Nephron progenitor cell (in vitro differentiated cells): Measurements from ENCODE around the gene SYNE2.

Experiments used
- DNase-seq: peaks from one replicate; pipeline ENCODE4 v3.0.0; 2021
- H3K27ac Mint-ChIP-seq: 2 replicates; pipeline ENCODE4 v1.8.0; 2021; ENCODE audit warnings: mild to moderate bottlenecking, moderate library complexity, mixed read lengths
- H3K27me3 Mint-ChIP-seq: 2 replicates; pipeline ENCODE4 v1.8.0; 2021; ENCODE audit warnings: mild to moderate bottlenecking, low read depth, mixed read lengths; ENCODE audit not compliant: poor library complexity
- H3K36me3 Mint-ChIP-seq: 2 replicates; pipeline ENCODE4 v1.8.0; 2021; ENCODE audit warnings: low read depth, mixed read lengths
- H3K4me1 Mint-ChIP-seq: 2 replicates; pipeline ENCODE4 v1.8.0; 2021; ENCODE audit warnings: mixed read lengths
- H3K4me3 Mint-ChIP-seq: 2 replicates; pipeline ENCODE4 v1.8.0; 2021; ENCODE audit warnings: mild to moderate bottlenecking, moderate library complexity, mixed read lengths
- H3K9me3 Mint-ChIP-seq: 2 replicates; pipeline ENCODE4 v1.8.0; 2021; ENCODE audit warnings: mild to moderate bottlenecking, moderate library complexity, mixed read lengths
- CTCF ChIP-seq: fragments of 200-600 bp; sonication (generic); IDR thresholded peaks from 2 replicates; pipeline ENCODE4 v1.5.0; 2021; ENCODE audit warnings: antibody characterized with exemption

Gene SYNE2

GRCh38 chr14:63996016-63996415 lies 143.2 kb downstream of the SYNE2 start:
- Mint-ChIP-seq H3K4me1 (peaks cover 6% of the 10 kb centered on the region), H3K4me3 (no peak overlapping the region), H3K9me3 (no peaks in the 10 kb centered on the region), H3K27ac (no peak overlapping the region), H3K36me3 (peaks cover 63% of the 10 kb centered on the region), H3K27me3 (peaks cover 3% of the 10 kb centered on the region)
- DNase-seq = no peak
- TF ChIP-seq CTCF = no peak

- no peaks in the 10 kb centered on the region for H3K9me3 Mint-ChIP-seq
- peak overlapping the region; percentile 14 for H3K27ac Mint-ChIP-seq
- peaks cover 3% of the 10 kb centered on the region for H3K27me3 Mint-ChIP-seq
- H3K4me3 Mint-ChIP-seq = no peak overlapping the region
- H3K4me1 Mint-ChIP-seq = peaks cover 6% of the 10 kb centered on the region
- no peak for TF ChIP-seq CTCF
- H3K36me3 Mint-ChIP-seq = peaks cover 63% of the 10 kb centered on the region
- DNase-seq = no peak
These were observed 143.9 kb downstream of the SYNE2 start for GRCh38 chr14:63996625-63997220.

GRCh38 chr14:64000749-64001148 lies 147.9 kb downstream of the SYNE2 start:
- peaks cover 3% of the 10 kb centered on the region for H3K27me3 Mint-ChIP-seq
- H3K36me3 Mint-ChIP-seq = peaks cover 81% of the 10 kb centered on the region
- H3K9me3 Mint-ChIP-seq = no peaks in the 10 kb centered on the region
- H3K4me1 Mint-ChIP-seq = peaks cover 6% of the 10 kb centered on the region
- DNase-seq = no peak
- no peak for TF ChIP-seq CTCF
- no peak overlapping the region for H3K27ac Mint-ChIP-seq
- H3K4me3 Mint-ChIP-seq = no peak overlapping the region

GRCh38 chr14:64005822-64006221 lies 153.0 kb downstream of the SYNE2 start:
- DNase-seq = no peak
- Mint-ChIP-seq H3K4me1 (no peaks in the 10 kb centered on the region), H3K9me3 (no peaks in the 10 kb centered on the region), H3K36me3 (peaks cover 45% of the 10 kb centered on the region), H3K27me3 (no peaks in the 10 kb centered on the region), H3K4me3 (no peak overlapping the region), H3K27ac (no peak overlapping the region)
- no peak for TF ChIP-seq CTCF

GRCh38 chr14:64008016-64008415 lies 155.2 kb downstream of the SYNE2 start:
- no peaks in the 10 kb centered on the region for H3K27me3 Mint-ChIP-seq
- peaks cover 5% of the 10 kb centered on the region for H3K4me1 Mint-ChIP-seq
- no peak for DNase-seq
- H3K27ac Mint-ChIP-seq = peak overlapping the region; percentile 8
- H3K9me3 Mint-ChIP-seq = no peaks in the 10 kb centered on the region
- no peak for TF ChIP-seq CTCF
- H3K4me3 Mint-ChIP-seq = no peak overlapping the region
- H3K36me3 Mint-ChIP-seq = peaks cover 29% of the 10 kb centered on the region

- TF ChIP-seq CTCF = no peak
- Mint-ChIP-seq H3K4me3 (no peak overlapping the region), H3K27me3 (peaks cover 2% of the 10 kb centered on the region), H3K9me3 (peaks cover 16% of the 10 kb centered on the region), H3K27ac (peak overlapping the region; percentile 14), H3K36me3 (peaks cover 28% of the 10 kb centered on the region), H3K4me1 (peaks cover 5% of the 10 kb centered on the region)
- DNase-seq = no peak
These were observed 159.2 kb downstream of the SYNE2 start for GRCh38 chr14:64012003-64012402.
